ENCODE measurements around the gene SIRPD. TPM values are rescaled to one million over a fixed set of nuclear protein-coding genes. Genes with fewer than 3 reads are reported as not detected.
A peak's percentile ranks its signal among the peaks of the same experiment; 100 is the strongest.

Gene SIRPD
- total and polyA plus RNA-seq, 2 donors (not counting 1 experiment from before 2014, with no cell fraction given): not detected

DNA sequence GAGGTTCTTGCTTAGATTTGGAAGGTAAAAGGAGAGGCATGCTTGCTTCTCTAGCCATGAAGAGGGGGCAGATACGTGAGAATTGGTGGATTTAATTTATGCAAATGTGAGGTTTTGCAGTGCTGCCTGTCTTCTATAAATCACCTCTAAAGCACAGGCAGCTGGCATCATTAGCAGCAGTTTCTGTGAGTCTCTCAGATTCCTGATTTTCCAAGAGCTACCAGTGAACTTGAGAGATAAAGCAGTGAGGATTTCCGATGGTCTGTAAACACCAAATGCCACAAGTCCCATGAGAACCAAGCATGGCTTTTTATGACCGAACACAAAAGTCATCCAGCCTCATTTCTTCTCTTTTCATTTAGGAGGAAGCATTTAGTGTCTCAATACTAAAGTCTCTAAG is 63.1 kb downstream of the SIRPD start:
- ChIA-PET CTCF (interaction anchor here (4.2 kb wide), 1 partner anchor 9 kb away, joined by 31 read pairs; no protein-coding TSS in a partner anchor), POLR2A (no interaction called here)
- peak overlapping the region; percentile 30 for H3K9ac ChIP-seq (ENCODE audit: low read length)
- peaks cover 0 to 5% (median 2%) of the 10 kb centered on the region in 4 experiments for H3K27me3 ChIP-seq (replicated peaks in 1 of 4; ENCODE audit: control extremely low read depth in 1 of 4, control insufficient read depth in 3 of 4, insufficient read depth in 4 of 4, low read length in 3 of 4)
- Mint-ChIP-seq H3K4me3 (peak overlapping the region; percentile 13), H3K27ac (no peak overlapping the region), H3K4me1 (peaks cover 44% of the 10 kb centered on the region), H3K9me3 (ENCODE audit: insufficient read depth) (no peaks in the 10 kb centered on the region), H3K27me3 (peaks cover 15% of the 10 kb centered on the region)
- DNase-seq: no peak
- no peak overlapping the region for H3K4me3 ChIP-seq (ENCODE audit: control extremely low read depth in 1 of 5, extremely low read depth in 1 of 5, insufficient read depth in 1 of 5, low read depth in 2 of 5, low read length in 4 of 5)
- H3K4me2 ChIP-seq (replicated peaks; ENCODE audit: low read depth, low read length, poor library complexity, severe bottlenecking): peak overlapping the region; percentile 58
- H3K27ac ChIP-seq (ENCODE audit: low read length in 2 of 2): no peak overlapping the region
- H3K9me3 ChIP-seq (ENCODE audit: control extremely low read depth in 1 of 3, control insufficient read depth in 2 of 3, insufficient read depth in 1 of 3, low read length in 2 of 3): no peaks in the 10 kb centered on the region
- H2AFZ ChIP-seq (ENCODE audit: insufficient read depth, low read depth, low read length, poor library complexity, severe bottlenecking): peak overlapping the region; percentile 34
- no peak for ATAC-seq (ENCODE audit: low read depth)
- TF ChIP-seq EZH2 (IDR thresholded peaks at IDR 0.05; ENCODE audit: borderline replicate concordance, insufficient read depth, low read depth, low read length, poor library complexity, severe bottlenecking) (no peak), CTCF (IDR thresholded peaks at IDR 0.05) (no peak)
- H3K4me1 ChIP-seq (ENCODE audit: control insufficient read depth in 2 of 2, insufficient read depth in 2 of 2, low read length in 2 of 2): peaks cover 37 to 38% of the 10 kb centered on the region in 2 donors
- no peaks in the 10 kb centered on the region for H3K36me3 ChIP-seq (replicated peaks in 1 of 2; ENCODE audit: control extremely low read depth in 1 of 2, control insufficient read depth in 1 of 2, extremely low read depth in 1 of 2, insufficient read depth in 2 of 2, low read length in 1 of 2)
- H3K79me2 ChIP-seq (ENCODE audit: control insufficient read depth, insufficient read depth, low read length): no peaks in the 10 kb centered on the region
- no CpG with 5 or more reads among the region's 3 CpGs for WGBS (ENCODE audit: insufficient coverage)
- intact Hi-C loops (cut with micrococcal nuclease): no loop called here
- H4K20me1 ChIP-seq (ENCODE audit: control insufficient read depth, insufficient read depth, low read length, poor library complexity, severe bottlenecking): no peaks in the 10 kb centered on the region

- POLR2A ChIA-PET: no interaction called here
- peaks cover 37 to 38% of the 10 kb centered on the region in 2 donors for H3K4me1 ChIP-seq (ENCODE audit: control insufficient read depth in 2 of 2, insufficient read depth in 2 of 2, low read length in 2 of 2)
- no peak for DNase-seq
- no peaks in the 10 kb centered on the region for H3K9me3 Mint-ChIP-seq (ENCODE audit: insufficient read depth)
- H3K4me3 Mint-ChIP-seq: no peak overlapping the region
- CTCF ChIA-PET: interaction anchor here (0.5 to 4.2 kb wide), 4 partner anchors 10 to 58 kb away, joined by 3 to 31 read pairs (median 3); no protein-coding TSS in a partner anchor
- H3K4me2 ChIP-seq (replicated peaks; ENCODE audit: low read depth, low read length, poor library complexity, severe bottlenecking): no peak overlapping the region
- H3K27ac Mint-ChIP-seq: no peak overlapping the region
- H3K4me1 Mint-ChIP-seq: peaks cover 44% of the 10 kb centered on the region
- intact Hi-C loops (cut with micrococcal nuclease): no loop called here
- TF ChIP-seq EZH2 (IDR thresholded peaks at IDR 0.05; ENCODE audit: borderline replicate concordance, insufficient read depth, low read depth, low read length, poor library complexity, severe bottlenecking): no peak
- TF ChIP-seq CTCF (IDR thresholded peaks at IDR 0.05): no peak
- H3K9me3 ChIP-seq (ENCODE audit: control extremely low read depth in 1 of 3, control insufficient read depth in 2 of 3, insufficient read depth in 1 of 3, low read length in 2 of 3): peaks cover 0 to under 1% (median 0%) of the 10 kb centered on the region in 3 donors
- H3K27me3 Mint-ChIP-seq: peaks cover 14% of the 10 kb centered on the region
- WGBS (ENCODE audit: insufficient coverage): no CpG with 5 or more reads among the region's 1 CpG
- H3K36me3 ChIP-seq (replicated peaks in 1 of 2; ENCODE audit: control extremely low read depth in 1 of 2, control insufficient read depth in 1 of 2, extremely low read depth in 1 of 2, insufficient read depth in 2 of 2, low read length in 1 of 2): no peaks in the 10 kb centered on the region
- no peak overlapping the region for H2AFZ ChIP-seq (ENCODE audit: insufficient read depth, low read depth, low read length, poor library complexity, severe bottlenecking)
- no peaks in the 10 kb centered on the region for H3K27me3 ChIP-seq (replicated peaks in 1 of 4; ENCODE audit: control extremely low read depth in 1 of 4, control insufficient read depth in 3 of 4, insufficient read depth in 4 of 4, low read length in 3 of 4)
- ATAC-seq (ENCODE audit: low read depth): no peak
- H3K79me2 ChIP-seq (ENCODE audit: control insufficient read depth, insufficient read depth, low read length): no peaks in the 10 kb centered on the region
- H3K27ac ChIP-seq (ENCODE audit: low read length in 2 of 2): no peak overlapping the region
- H3K9ac ChIP-seq (ENCODE audit: low read length): no peak overlapping the region
- no peaks in the 10 kb centered on the region for H4K20me1 ChIP-seq (ENCODE audit: control insufficient read depth, insufficient read depth, low read length, poor library complexity, severe bottlenecking)
- H3K4me3 ChIP-seq (ENCODE audit: control extremely low read depth in 1 of 5, extremely low read depth in 1 of 5, insufficient read depth in 1 of 5, low read depth in 2 of 5, low read length in 4 of 5): no peak overlapping the region
Measured at GRCh38 chr20:1493536-1493935, 64.0 kb downstream of the SIRPD start.
